Colonic mucosa (tissue), 4 donors: ENCODE measurements around the gene MERTK. TPM values are rescaled to one million over a fixed set of nuclear protein-coding genes. Genes with fewer than 3 reads are reported as not detected.
"Not testable (repeated sequence)": the region's sequence is repeated elsewhere in the genome, so short reads cannot be mapped to it uniquely, and the experiment has no call there.

ENCODE experiments used
- DNase-seq: peaks from one replicate; pipeline ENCODE4 v3.0.0-alpha.2; 2020
- H3K27ac ChIP-seq: fragments of 200-600 bp; one replicate; pipeline ENCODE4 v1.8.0; 2021
- H3K27me3 ChIP-seq: fragments of 200-600 bp; one replicate; pipeline ENCODE4 v1.8.0; 2021
- H3K36me3 ChIP-seq: fragments of 200-600 bp; one replicate; pipeline ENCODE4 v1.8.0; 2021
- H3K4me1 ChIP-seq: fragments of 200-600 bp; one replicate; pipeline ENCODE4 v1.8.0; 2021; ENCODE audit warnings: mild to moderate bottlenecking
- H3K4me3 ChIP-seq: fragments of 200-600 bp; one replicate; pipeline ENCODE4 v1.8.0; 2021
- H3K9ac ChIP-seq, 2 donors: one replicate each; pipeline ENCODE4 v1.7.0; 2013; ENCODE audit warnings: control low read depth in 2 of 2, low read depth in 2 of 2, low read length in 2 of 2
- H3K9me3 ChIP-seq: fragments of 200-600 bp; one replicate; pipeline ENCODE4 v1.8.0; 2021
- CTCF ChIP-seq: fragments of 200-600 bp; IDR thresholded peaks from one replicate; pipeline ENCODE4 v1.8.0; 2022; ENCODE audit warnings: antibody characterized with exemption, mild to moderate bottlenecking
- intact Hi-C: fragments of 100-400 bp; cut with DNase I; formaldehyde crosslinking; loops from one replicate; pipeline ENCODE4 v1.14.1; 2022
- total RNA-seq, 2 donors: library from RNA; stranded (reverse); fragmentation: NEBNext Ultra II Directional in 1 of 2; extraction: Animal tissue kit (Norgen Biotek cat#: 25700) in 1 of 2; gene quantifications; one replicate each; pipeline ENCODE4 v1.2.1, GENCODE V29; 2021
- donor health status: healthy.
- donor health status: DM: no; HTN: no; CAD: no.
- donor health status: DM: no; HTN: no; CAD: no.

MERTK gene
- total RNA-seq, 2 donors from 2014 or later, result 3.9 TPM

- no peaks in the 10 kb centered on the region for H3K27me3 ChIP-seq
- no peak overlapping the region for H3K27ac ChIP-seq
- intact Hi-C loops, result no loop called here
- H3K9ac ChIP-seq, result no peak overlapping the region
- DNase-seq, result no peak
- no peaks in the 10 kb centered on the region for H3K4me1 ChIP-seq
- TF ChIP-seq CTCF, result no peak
- no peaks in the 10 kb centered on the region for H3K36me3 ChIP-seq
- no peak overlapping the region for H3K4me3 ChIP-seq
- no peaks in the 10 kb centered on the region for H3K9me3 ChIP-seq
Observed at GRCh38 chr2:112035786-112036185, 137.4 kb downstream of the MERTK start.

GRCh38 chr2:112039556-112039955 is 141.1 kb downstream of the MERTK start:
- H3K27ac ChIP-seq, H3K4me1 ChIP-seq, H3K27me3 ChIP-seq, intact Hi-C loops, H3K9me3 ChIP-seq, H3K4me3 ChIP-seq, DNase-seq, H3K9ac ChIP-seq, H3K36me3 ChIP-seq: not testable (repeated sequence)

- H3K9me3 ChIP-seq, intact Hi-C loops, H3K27me3 ChIP-seq, DNase-seq, H3K27ac ChIP-seq, H3K4me1 ChIP-seq, H3K4me3 ChIP-seq, H3K36me3 ChIP-seq, H3K9ac ChIP-seq: not testable (repeated sequence)
Observed at GRCh38 chr2:112040066-112040465, 141.7 kb downstream of the MERTK start.

- H3K9ac ChIP-seq, intact Hi-C loops, H3K36me3 ChIP-seq, H3K9me3 ChIP-seq, H3K4me3 ChIP-seq, DNase-seq, H3K27ac ChIP-seq, H3K4me1 ChIP-seq, H3K27me3 ChIP-seq: not testable (repeated sequence)
Observed at GRCh38 chr2:112041460-112041859, 143.1 kb downstream of the MERTK start.

- TF ChIP-seq CTCF, result no peak
- Histone ChIP-seq H3K9ac (no peak overlapping the region), H3K27me3 (no peaks in the 10 kb centered on the region), H3K4me3 (no peak overlapping the region), H3K36me3 (no peaks in the 10 kb centered on the region), H3K9me3 (no peaks in the 10 kb centered on the region), H3K4me1 (no peaks in the 10 kb centered on the region), H3K27ac (no peak overlapping the region)
- intact Hi-C loops, result loop anchor here (5.0 kb wide), 1 partner anchor 148 kb away; the partner anchor contains the start of gene MERTK
- DNase-seq, result no peak
Observed at GRCh38 chr2:112045446-112046014, 147.1 kb downstream of the MERTK start.

- Histone ChIP-seq H3K4me1 (no peaks in the 10 kb centered on the region), H3K9me3 (no peaks in the 10 kb centered on the region), H3K9ac (no peak overlapping the region), H3K36me3 (no peaks in the 10 kb centered on the region), H3K27me3 (no peaks in the 10 kb centered on the region), H3K4me3 (no peak overlapping the region), H3K27ac (no peak overlapping the region)
- no peak for TF ChIP-seq CTCF
- intact Hi-C loops, result loop anchor here (5.0 kb wide), 1 partner anchor 149 kb away; the partner anchor contains the start of gene MERTK
- DNase-seq, result no peak
Observed at GRCh38 chr2:112046231-112046630, 147.8 kb downstream of the MERTK start.

GRCh38 chr2:112047537-112048235 is 149.3 kb downstream of the MERTK start:
- no peak overlapping the region for H3K27ac ChIP-seq
- no peaks in the 10 kb centered on the region for H3K4me1 ChIP-seq
- DNase-seq, result no peak
- no peak overlapping the region for H3K4me3 ChIP-seq
- intact Hi-C loops, result loop anchor here (5.0 kb wide), 1 partner anchor 150 kb away; the partner anchor contains the start of gene MERTK
- H3K27me3 ChIP-seq, result no peaks in the 10 kb centered on the region
- TF ChIP-seq CTCF, result no peak
- H3K36me3 ChIP-seq, result no peaks in the 10 kb centered on the region
- no peak overlapping the region for H3K9ac ChIP-seq
- no peaks in the 10 kb centered on the region for H3K9me3 ChIP-seq
